HG03039 (cell line): ENCODE measurements around the gene DPH2.

ENCODE experiments used
- ATAC-seq: cut with Tn5 transposase; IDR thresholded peaks from one replicate; pipeline ENCODE4 v1.9.1; 2021; ENCODE audit warnings: mild to moderate bottlenecking, moderate library complexity; ENCODE audit not compliant: unreplicated experiment

Gene DPH2

GRCh38 chr1:43965316-43965715 lies 4.5 kb upstream of the DPH2 start:
- no peak for ATAC-seq

- no peak for ATAC-seq
Observed at GRCh38 chr1:43968348-43968948, 1.4 kb upstream of the DPH2 start.

- no peak for ATAC-seq
Observed at GRCh38 chr1:43969416-43969745, 429 bp upstream of the DPH2 start.

- no peak for ATAC-seq
Observed at GRCh38 chr1:43970502-43970901, 692 bp downstream of the DPH2 start.

GRCh38 chr1:43970911-43971310 lies 1.1 kb downstream of the DPH2 start:
- no peak for ATAC-seq

GRCh38 chr1:43971336-43971980 lies 1.6 kb downstream of the DPH2 start:
- no peak for ATAC-seq

GRCh38 chr1:43973981-43974442 lies 4.2 kb downstream of the DPH2 start:
- no peak for ATAC-seq

GRCh38 chr1:43974443-43975248 lies 4.8 kb downstream of the DPH2 start, which contains the start of gene ATP6V0B:
ATP6V0B (plus strand) TSS chr1:43974960; CDS start chr1:43975041, 81 bp downstream.
- ATAC-seq, result peak; percentile 63

- no peak for ATAC-seq
Observed at GRCh38 chr1:43975249-43975961, 5.6 kb downstream of the DPH2 start.

- no peak for ATAC-seq
Observed at GRCh38 chr1:43976045-43976444, 6.2 kb downstream of the DPH2 start.

- ATAC-seq, result no peak
Observed at GRCh38 chr1:43976890-43977289, 7.1 kb downstream of the DPH2 start.

- no peak for ATAC-seq
Observed at GRCh38 chr1:43977376-43978263, 7.8 kb downstream of the DPH2 start.

- ATAC-seq, result no peak
Observed at GRCh38 chr1:43978264-43978550, 8.4 kb downstream of the DPH2 start.

- no peak for ATAC-seq
Observed at GRCh38 chr1:43978551-43979260, 8.9 kb downstream of the DPH2 start, which contains the start of gene B4GALT2. B4GALT2 (plus strand) TSS chr1:43979210; CDS start chr1:43981161, 1,951 bp downstream.

- ATAC-seq, result no peak
Observed at GRCh38 chr1:43979261-43979527, 9.4 kb downstream of the DPH2 start.

- no peak for ATAC-seq
Observed at GRCh38 chr1:43979528-43980254, 9.9 kb downstream of the DPH2 start.

- no peak for ATAC-seq
Observed at GRCh38 chr1:43980255-43981134, 10.7 kb downstream of the DPH2 start.

GRCh38 chr1:43981135-43981491 lies 11.3 kb downstream of the DPH2 start:
- no peak for ATAC-seq

GRCh38 chr1:43981636-43982035 lies 11.8 kb downstream of the DPH2 start:
- no peak for ATAC-seq
